ENCODE results near the gene DCLRE1B. TPM values are rescaled to one million over a fixed set of nuclear protein-coding genes. Genes with fewer than 3 reads are reported as not detected.

DCLRE1B gene
- polyA plus RNA-seq, 1 donor (not counting 4 experiments of a cell fraction or from before 2014, with no cell fraction given) = 5.4 TPM

DNA sequence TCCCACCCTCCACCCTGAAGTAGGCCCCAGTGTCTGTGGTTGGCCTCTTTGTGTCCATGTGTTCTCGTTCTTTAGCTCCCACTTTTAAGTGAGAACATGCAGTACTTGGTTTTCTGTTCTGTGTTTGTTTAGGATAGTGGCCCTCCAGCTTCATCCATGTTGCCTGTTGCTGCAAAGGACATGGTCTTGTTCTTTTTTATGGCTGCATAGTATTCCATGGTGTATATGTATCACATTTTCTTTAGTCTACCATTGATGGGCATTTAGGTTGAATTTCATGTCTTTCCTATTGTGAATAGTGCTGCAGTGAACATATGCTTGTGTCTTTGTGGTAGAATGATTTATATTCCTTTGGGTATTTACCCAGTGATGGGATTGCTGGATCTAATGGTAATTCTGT is 30.1 kb downstream of the DCLRE1B start:
- no peak overlapping the region for H3K4me2 ChIP-seq (ENCODE audit: control insufficient read depth, extremely low read depth, insufficient read depth, low read depth, low read length)
- peaks cover 0 to under 1% of the 10 kb centered on the region in 2 experiments for H3K36me3 ChIP-seq (ENCODE audit: control insufficient read depth in 2 of 2, extremely low read depth in 1 of 2, insufficient read depth in 2 of 2, low read length in 2 of 2)
- no peak overlapping the region for H3K4me3 ChIP-seq (ENCODE audit: control insufficient read depth in 2 of 3, extremely low read depth in 1 of 3, insufficient read depth in 2 of 3, low read depth in 1 of 3, low read length in 3 of 3)
- no peaks in the 10 kb centered on the region for H3K27me3 ChIP-seq (ENCODE audit: control insufficient read depth, extremely low read depth, insufficient read depth, low read length)
- peaks cover 92% of the 10 kb centered on the region for H3K79me2 ChIP-seq (ENCODE audit: control insufficient read depth, insufficient read depth, low read length)
- H2AFZ ChIP-seq (ENCODE audit: control insufficient read depth, low read length) = no peak overlapping the region
- TF ChIP-seq EZH2 (IDR thresholded peaks at IDR 0.05; ENCODE audit: low read length) (no peak), CTCF (optimal IDR thresholded peaks at IDR 0.05 in 1 of 3, IDR thresholded peaks at IDR 0.05 in 1 of 3, conservative IDR thresholded peaks at IDR 0.05 in 1 of 3; ENCODE audit: extremely low read depth in 1 of 3, insufficient read depth in 2 of 3, low read length in 3 of 3) (no peak)
- H3K9me3 ChIP-seq (ENCODE audit: control insufficient read depth, low read depth, low read length) = no peaks in the 10 kb centered on the region
- H3K9me1 ChIP-seq (ENCODE audit: control insufficient read depth, extremely low read depth, insufficient read depth, low read length) = peaks cover 3% of the 10 kb centered on the region
- DNase-seq (ENCODE audit: low read depth, low spot score) (no peak), FAIRE-seq (no peak)
- peaks cover 15% of the 10 kb centered on the region for H3K4me1 ChIP-seq (ENCODE audit: control insufficient read depth, extremely low read depth, insufficient read depth, low read length)
- H3K9ac ChIP-seq (ENCODE audit: control insufficient read depth, extremely low read depth, insufficient read depth, low read length) = no peak overlapping the region
- peaks cover 2% of the 10 kb centered on the region for H4K20me1 ChIP-seq (ENCODE audit: control insufficient read depth, extremely low read depth, insufficient read depth, low read length)
- dilution Hi-C loops (cut with MboI; ENCODE audit: extremely low pct_ligation_motif_present, low sequenced_read_pairs) = no loop called here
- H3K27ac ChIP-seq (ENCODE audit: control insufficient read depth, insufficient read depth, low read length) = no peak overlapping the region

DNA sequence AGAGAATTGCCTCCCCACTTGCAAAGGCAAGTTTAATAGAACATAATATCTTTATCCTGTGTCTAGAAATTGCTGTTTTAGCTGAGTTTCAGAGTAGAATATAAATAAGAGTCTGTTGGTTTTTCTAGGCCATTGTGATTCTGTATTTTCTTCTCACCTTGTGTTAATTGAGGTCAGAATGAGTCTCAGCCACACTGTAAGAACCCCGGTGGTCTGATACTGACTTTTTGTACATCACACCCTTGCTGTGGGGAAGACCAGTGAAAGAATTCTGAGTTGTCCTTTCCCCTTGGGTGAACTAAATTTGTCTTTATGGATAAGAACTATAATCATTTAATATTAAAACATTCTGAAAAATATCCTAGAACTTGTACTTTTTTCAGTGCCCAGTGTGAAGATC is 30.8 kb downstream of the DCLRE1B start:
- TF ChIP-seq EZH2 (IDR thresholded peaks at IDR 0.05; ENCODE audit: low read length) (no peak), CTCF (optimal IDR thresholded peaks at IDR 0.05 in 1 of 3, IDR thresholded peaks at IDR 0.05 in 1 of 3, conservative IDR thresholded peaks at IDR 0.05 in 1 of 3; ENCODE audit: extremely low read depth in 1 of 3, insufficient read depth in 2 of 3, low read length in 3 of 3) (no peak)
- H4K20me1 ChIP-seq (ENCODE audit: control insufficient read depth, extremely low read depth, insufficient read depth, low read length) = no peaks in the 10 kb centered on the region
- peaks cover 4 to 8% of the 10 kb centered on the region in 2 experiments for H3K36me3 ChIP-seq (ENCODE audit: control insufficient read depth in 2 of 2, extremely low read depth in 1 of 2, insufficient read depth in 2 of 2, low read length in 2 of 2)
- no peak overlapping the region for H3K4me2 ChIP-seq (ENCODE audit: control insufficient read depth, extremely low read depth, insufficient read depth, low read depth, low read length)
- H3K9ac ChIP-seq (ENCODE audit: control insufficient read depth, extremely low read depth, insufficient read depth, low read length) = no peak overlapping the region
- no peak overlapping the region for H3K27ac ChIP-seq (ENCODE audit: control insufficient read depth, insufficient read depth, low read length)
- no peak for FAIRE-seq
- no peaks in the 10 kb centered on the region for H3K27me3 ChIP-seq (ENCODE audit: control insufficient read depth, extremely low read depth, insufficient read depth, low read length)
- peaks cover 10% of the 10 kb centered on the region for H3K4me1 ChIP-seq (ENCODE audit: control insufficient read depth, extremely low read depth, insufficient read depth, low read length)
- H3K9me1 ChIP-seq (ENCODE audit: control insufficient read depth, extremely low read depth, insufficient read depth, low read length) = peaks cover 3% of the 10 kb centered on the region
- no peak overlapping the region for H3K4me3 ChIP-seq (ENCODE audit: control insufficient read depth in 2 of 3, extremely low read depth in 1 of 3, insufficient read depth in 2 of 3, low read depth in 1 of 3, low read length in 3 of 3)
- dilution Hi-C loops (cut with MboI; ENCODE audit: extremely low pct_ligation_motif_present, low sequenced_read_pairs) = no loop called here
- peaks cover 87% of the 10 kb centered on the region for H3K79me2 ChIP-seq (ENCODE audit: control insufficient read depth, insufficient read depth, low read length)
- H2AFZ ChIP-seq (ENCODE audit: control insufficient read depth, low read length) = no peak overlapping the region
- H3K9me3 ChIP-seq (ENCODE audit: control insufficient read depth, low read depth, low read length) = no peaks in the 10 kb centered on the region
- no peak for DNase-seq (ENCODE audit: low read depth, low spot score)
